Urinary bladder (tissue), 4 donors: Measurements from ENCODE around the gene NAT16. TPM values are rescaled to one million over a fixed set of nuclear protein-coding genes. Genes with fewer than 3 reads are reported as not detected.

Experiments used
- DNase-seq: peaks from one replicate; pipeline ENCODE4 v3.0.0-alpha.2; 2015; ENCODE audit errors: extremely low spot score
- H3K27ac ChIP-seq: one replicate; pipeline ENCODE4 v1.5.1; 2013; ENCODE audit warnings: low read depth, mild to moderate bottlenecking, moderate library complexity
- H3K36me3 ChIP-seq: one replicate; pipeline ENCODE4 v1.6.1; 2013; ENCODE audit warnings: mild to moderate bottlenecking, moderate library complexity; ENCODE audit not compliant: insufficient read depth
- H3K4me1 ChIP-seq: one replicate; pipeline ENCODE4 v1.6.1; 2013; ENCODE audit warnings: mild to moderate bottlenecking, moderate library complexity; ENCODE audit not compliant: insufficient read depth
- H3K4me3 ChIP-seq: one replicate; pipeline ENCODE4 v1.5.1; 2013; ENCODE audit warnings: low read depth, low read length
- WGBS: extraction: QIAGEN DNeasy Blood & Tissue Kit; methylation state at CpG from one replicate; pipeline ENCODE4 v1.1.7; 2013; 5-methylcytosine and 5-hydroxymethylcytosine counted together
- polyA plus RNA-seq: library from polyadenylated mRNA; stranded (reverse); fragments of 200-250 nt; gene quantifications from one replicate; pipeline ENCODE4 v1.2.3, GENCODE V29; 2013
- total RNA-seq: library from RNA; depleted of rRNA; stranded (reverse); fragments of >200 nt; gene quantifications from one replicate; pipeline ENCODE4 v1.2.3, GENCODE V29; 2014
- donor health status: healthy with polysubstance abuse.
- donor health status: healthy.

The NAT16 gene
- total RNA-seq (not detected), polyA plus RNA-seq (not detected)

DNA sequence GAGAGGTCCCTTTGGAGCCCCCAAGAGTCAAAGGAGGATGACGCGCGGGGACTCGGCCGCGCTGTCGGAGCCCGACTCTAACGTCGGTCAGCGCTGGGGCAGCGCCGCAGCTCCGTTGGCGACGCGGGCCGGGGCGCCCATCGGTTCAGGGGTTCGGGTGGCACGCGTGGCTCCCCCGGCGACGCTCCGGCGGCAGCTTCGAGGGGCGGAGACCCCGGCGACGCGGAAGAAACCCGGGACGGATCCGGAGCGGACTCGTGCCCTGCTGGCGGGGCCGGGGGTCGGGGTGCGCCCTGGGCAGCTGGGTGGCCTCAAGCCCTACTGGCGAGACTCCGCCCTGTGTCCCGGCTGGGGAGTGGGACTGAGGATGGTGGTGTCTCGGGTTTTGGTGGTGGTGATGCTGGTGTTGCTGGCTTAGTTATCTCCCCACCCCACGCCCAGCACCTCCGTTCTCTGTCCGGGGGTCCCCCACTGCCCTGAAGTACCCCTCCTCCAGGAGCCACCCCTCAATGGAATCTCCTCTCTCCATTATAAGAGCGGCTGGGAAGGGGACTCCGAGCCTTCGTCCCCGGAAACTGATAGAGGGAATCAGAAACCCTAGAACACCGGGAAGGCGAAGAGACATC, at the start of gene NAT16:
NAT16 (minus strand) TSS at position 164 of the 626 bp plus-strand sequence. CDS start 5,486 bp downstream, outside the sequence.
- DNase-seq = no peak
- WGBS = 2% methylated on average over 56 of the region's 56 CpGs
- Histone ChIP-seq H3K27ac (no peak within 1 kb of the TSS), H3K36me3 (no peaks in the 10 kb centered on the region), H3K4me3 (peak within 1 kb of the TSS; percentile 9), H3K4me1 (no peaks in the 10 kb centered on the region)

DNA sequence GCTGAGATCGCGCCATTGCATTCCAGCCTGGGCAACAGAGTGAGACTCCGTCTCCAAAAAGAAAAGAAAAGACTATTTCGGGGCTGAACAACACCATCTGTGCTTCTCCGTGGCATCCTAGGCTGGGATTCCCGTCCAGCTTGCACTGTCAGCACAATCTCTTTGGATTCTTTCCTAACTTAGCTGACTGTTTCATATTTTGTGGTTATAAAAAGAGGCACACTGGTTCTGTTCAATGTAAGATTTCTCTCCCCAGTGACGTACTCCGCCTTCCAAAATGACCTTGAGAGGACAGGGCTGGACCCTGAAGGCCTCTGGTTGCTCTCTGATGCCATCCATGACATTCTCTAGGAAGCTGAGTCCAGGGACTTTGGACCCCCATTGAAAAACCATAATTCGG, 46.6 kb upstream of the NAT16 start:
- Histone ChIP-seq H3K4me1 (no peaks in the 10 kb centered on the region), H3K36me3 (no peaks in the 10 kb centered on the region), H3K4me3 (no peak overlapping the region), H3K27ac (no peak overlapping the region)
- 77% methylated on average over 9 of the region's 9 CpGs for WGBS
- DNase-seq = no peak

DNA sequence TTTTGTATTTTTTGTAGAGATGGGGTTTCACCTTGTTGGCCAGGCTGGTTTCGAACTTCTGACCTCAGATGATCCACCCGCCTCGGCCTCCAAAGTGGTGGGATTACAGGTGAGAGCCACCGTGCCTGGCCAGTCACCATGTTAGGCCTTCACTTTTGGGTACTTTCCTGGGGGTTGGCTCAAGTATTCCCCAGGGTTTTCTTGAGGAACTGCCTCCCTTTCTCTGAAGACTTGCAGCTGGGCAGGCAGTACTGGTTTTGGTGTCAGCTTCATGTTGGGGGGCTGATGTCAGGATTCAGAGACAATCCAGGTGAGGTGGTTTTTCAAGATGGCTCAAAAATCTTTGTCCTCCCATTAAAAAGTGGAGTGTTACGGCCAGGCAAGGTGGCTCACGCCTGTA, 45.6 kb upstream of the NAT16 start:
- Histone ChIP-seq H3K36me3 (no peaks in the 10 kb centered on the region), H3K4me3 (no peak overlapping the region), H3K27ac (no peak overlapping the region), H3K4me1 (no peaks in the 10 kb centered on the region)
- no peak for DNase-seq
- WGBS = 96% methylated on average over 6 of the region's 6 CpGs

DNA sequence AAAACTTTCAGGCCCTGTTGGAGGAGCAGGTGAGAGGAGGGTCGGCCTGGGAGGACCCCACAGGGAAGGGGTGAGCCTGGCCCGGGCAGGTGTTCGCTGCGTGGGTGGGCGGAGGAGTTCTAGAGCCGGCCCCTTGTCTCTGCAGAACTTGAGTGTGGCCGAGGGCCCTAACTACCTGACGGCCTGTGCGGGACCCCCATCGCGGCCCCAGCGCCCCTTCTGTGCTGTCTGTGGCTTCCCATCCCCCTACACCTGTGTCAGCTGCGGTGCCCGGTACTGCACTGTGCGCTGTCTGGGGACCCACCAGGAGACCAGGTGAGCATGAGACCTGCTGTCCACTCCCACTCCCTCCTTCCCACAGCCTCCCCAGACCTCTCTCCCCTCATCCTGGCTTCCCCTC, 43.4 kb upstream of the NAT16 start:
- 95% methylated on average over 15 of the region's 15 CpGs for WGBS
- H3K36me3 ChIP-seq = no peaks in the 10 kb centered on the region
- no peak overlapping the region for H3K4me3 ChIP-seq
- H3K4me1 ChIP-seq = no peaks in the 10 kb centered on the region
- DNase-seq = no peak
- H3K27ac ChIP-seq = no peak overlapping the region

DNA sequence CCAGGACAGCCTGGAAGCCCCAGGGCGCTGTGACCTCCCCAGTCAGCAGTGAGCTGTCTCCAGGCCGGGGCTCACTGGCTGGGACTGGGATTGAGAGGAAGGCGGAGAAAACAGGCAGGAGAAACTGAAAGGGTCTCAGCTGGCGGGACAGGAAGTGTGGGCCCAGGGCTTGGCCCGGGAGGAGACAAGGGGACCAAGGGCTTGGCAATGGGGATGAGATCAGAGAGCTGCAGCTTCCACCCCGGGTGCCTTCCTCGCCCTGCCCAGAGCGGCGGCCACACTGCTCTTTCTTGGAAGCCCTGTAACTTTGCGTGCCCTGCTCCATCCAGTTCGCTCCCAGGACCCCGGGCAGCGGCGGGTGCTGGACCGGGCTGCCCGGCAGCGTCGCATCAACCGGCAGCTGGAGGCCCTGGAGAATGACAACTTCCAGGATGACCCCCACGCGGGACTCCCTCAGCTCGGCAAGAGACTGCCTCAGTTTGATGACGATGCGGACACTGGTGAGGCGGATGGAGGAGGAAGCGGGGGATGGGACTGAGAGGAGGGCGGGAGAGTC, 42.3 kb upstream of the NAT16 start:
- no peak for DNase-seq
- Histone ChIP-seq H3K36me3 (no peaks in the 10 kb centered on the region), H3K4me3 (no peak overlapping the region), H3K4me1 (no peaks in the 10 kb centered on the region), H3K27ac (no peak overlapping the region)
- 91% methylated on average over 27 of the region's 27 CpGs for WGBS

DNA sequence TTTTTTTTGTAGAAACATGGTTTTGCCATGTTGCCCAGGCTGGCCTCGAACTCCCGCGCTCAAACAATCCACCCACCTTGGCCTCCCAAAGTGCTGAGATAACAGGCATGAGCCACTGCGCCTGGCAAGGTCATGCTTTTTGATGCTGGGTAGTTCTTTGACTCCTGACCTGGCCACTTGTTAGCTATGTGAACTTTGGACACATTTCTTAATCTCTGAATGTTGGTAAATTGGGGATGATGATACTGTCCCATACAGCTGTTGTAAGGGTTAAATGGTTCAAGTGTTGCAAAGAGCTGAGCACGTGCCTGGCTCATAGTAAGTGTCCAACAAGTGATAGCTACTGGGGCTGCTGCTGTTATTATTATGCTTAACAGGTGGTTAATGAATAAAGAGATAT, 40.2 kb upstream of the NAT16 start:
- 83% methylated on average over 5 of the region's 5 CpGs for WGBS

DNA sequence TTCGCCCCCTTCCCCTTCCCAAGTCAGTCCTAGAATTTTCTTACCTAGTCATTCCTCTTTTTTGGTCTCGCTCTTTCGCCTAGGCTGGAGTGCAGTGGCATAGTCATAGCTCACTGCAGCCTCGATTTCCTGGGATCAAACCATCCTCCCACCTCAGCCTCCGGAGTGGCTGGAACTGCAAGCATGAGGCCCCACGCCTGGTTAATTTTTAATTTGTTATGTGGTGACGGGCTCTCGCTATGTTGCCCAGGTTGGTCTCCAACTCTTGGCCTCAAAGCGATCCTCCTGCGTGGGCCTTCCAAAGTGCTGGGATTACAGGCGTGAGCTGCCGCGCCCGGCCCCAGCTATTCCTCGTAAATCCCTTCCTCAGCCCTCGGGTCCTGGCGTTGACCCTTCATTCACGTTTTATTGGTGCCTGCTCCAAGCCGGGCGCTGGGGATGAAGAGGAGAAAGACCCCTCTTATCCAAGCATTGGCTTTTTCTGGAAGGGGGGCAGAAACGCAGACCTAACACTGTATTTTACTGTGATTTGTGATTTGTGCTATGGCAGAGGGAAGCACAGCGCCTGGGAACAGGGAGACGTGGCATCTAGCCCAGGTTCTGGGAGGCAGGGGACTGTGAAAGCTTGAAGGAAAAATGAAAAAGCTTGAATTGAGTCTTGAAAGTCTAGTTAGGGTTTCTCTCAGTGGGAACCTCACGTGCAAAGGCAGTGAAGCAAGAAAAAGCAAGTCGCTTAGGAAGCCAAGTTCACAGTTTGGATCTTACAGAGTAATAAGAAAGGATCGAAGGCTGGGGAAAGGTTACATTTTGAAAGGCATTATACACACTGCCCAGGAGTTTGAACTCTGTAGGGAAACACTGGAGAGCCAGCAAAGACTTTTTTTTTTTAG, 38.4 kb upstream of the NAT16 start:
- DNase-seq = no peak
- H3K4me1 ChIP-seq = peaks cover 2% of the 10 kb centered on the region

More for the DNA sequence above, 40.2 kb upstream of the NAT16 start:
- H3K27ac ChIP-seq = no peak overlapping the region
- H3K4me3 ChIP-seq = no peak overlapping the region
- H3K36me3 ChIP-seq = no peaks in the 10 kb centered on the region
- no peak for DNase-seq
- H3K4me1 ChIP-seq = peaks cover 2% of the 10 kb centered on the region

DNA sequence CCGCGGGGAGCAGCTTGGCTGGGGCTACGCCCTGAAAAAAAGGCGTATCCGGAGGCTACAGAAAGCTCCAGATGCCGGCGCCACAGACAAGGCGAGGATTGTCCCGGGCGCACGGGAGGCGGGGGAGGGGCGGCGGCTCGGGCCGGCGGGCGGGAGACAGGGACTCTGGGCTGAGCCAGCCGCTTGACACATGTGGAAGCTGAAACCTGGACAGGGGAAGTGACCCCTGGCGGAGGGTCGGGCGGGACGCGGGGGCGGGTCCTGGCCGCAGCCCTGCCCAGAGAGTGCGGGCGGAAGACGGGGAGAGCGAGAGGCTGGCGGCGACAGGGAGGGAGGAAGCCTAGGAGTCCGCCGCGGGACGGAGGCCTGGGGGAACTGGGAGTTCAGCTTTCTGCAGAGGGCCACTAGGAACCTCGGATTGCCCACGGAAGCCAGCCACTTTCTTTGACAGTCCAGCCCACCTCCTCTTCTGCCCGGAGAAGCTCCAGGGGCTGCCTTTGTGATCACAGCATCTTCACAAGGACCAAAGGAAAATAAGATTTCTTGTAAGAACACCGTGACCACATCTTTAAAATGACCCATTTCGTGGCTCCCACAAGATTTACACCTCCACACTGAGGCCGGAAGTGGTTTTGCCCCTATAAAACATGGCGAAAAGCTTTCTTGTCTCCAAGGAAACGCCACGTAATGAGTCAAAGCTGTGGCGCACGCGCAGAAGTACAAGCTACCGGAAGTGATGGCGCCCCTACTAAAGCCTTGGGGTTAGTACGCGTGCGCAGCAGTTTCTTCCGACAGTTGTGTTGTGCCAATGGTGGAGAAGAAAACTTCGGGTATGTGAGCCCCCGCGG, 37.5 kb upstream of the NAT16 start, which contains the start of the genes PLOD3 and ZNHIT1:
PLOD3 (minus strand) TSS at position 194 of the 848 bp plus-strand sequence. CDS start 307 bp downstream, outside the sequence.
ZNHIT1 (plus strand) TSS at position 778 of the 848 bp plus-strand sequence; CDS start at position 809, 31 bp downstream.
- 1% methylated on average over 57 of the region's 57 CpGs for WGBS
- peak; percentile 98 for DNase-seq
- H3K36me3 ChIP-seq = no peaks in the 10 kb centered on the region
- peak within 1 kb of the TSS; percentile 65 for H3K27ac ChIP-seq
- H3K4me1 ChIP-seq = peaks cover 2% of the 10 kb centered on the region
- H3K4me3 ChIP-seq = peak within 1 kb of the TSS; percentile 84

More for the DNA sequence above, 38.4 kb upstream of the NAT16 start:
- Histone ChIP-seq H3K36me3 (no peaks in the 10 kb centered on the region), H3K27ac (no peak overlapping the region), H3K4me3 (peak overlapping the region; percentile 84)
- WGBS = 6% methylated on average over 26 of the region's 26 CpGs

DNA sequence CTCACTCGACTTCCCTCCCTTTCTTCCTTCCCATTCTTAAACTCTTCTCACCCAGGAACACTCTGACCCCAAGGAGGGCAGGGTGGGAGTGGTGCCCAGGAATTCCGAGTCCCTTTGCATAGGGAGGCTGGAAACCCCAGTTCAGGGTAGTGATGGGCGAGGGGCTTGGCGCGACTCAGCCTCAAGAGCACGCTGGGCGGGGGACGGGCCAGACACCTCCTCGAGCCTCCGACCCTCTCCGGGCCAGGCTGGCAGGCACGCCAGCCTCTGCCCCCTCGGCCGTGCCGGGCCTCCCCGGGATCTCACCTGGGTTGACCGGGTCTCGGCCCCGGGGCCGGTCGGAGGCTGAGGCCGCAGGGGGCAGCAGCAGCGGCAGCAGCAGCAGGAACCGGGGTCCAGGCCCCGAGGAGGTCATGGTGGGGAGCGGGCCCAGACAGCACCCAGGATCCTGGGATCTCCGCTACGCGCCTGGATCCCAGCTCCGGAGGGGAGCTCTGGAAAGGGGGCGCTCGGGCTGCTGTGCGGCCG, 36.8 kb upstream of the NAT16 start:
- Histone ChIP-seq H3K27ac (no peak overlapping the region), H3K4me3 (peak overlapping the region; percentile 84), H3K4me1 (peaks cover 2% of the 10 kb centered on the region), H3K36me3 (no peaks in the 10 kb centered on the region)
- under 1% methylated on average over 34 of the region's 34 CpGs for WGBS
- DNase-seq = no peak

DNA sequence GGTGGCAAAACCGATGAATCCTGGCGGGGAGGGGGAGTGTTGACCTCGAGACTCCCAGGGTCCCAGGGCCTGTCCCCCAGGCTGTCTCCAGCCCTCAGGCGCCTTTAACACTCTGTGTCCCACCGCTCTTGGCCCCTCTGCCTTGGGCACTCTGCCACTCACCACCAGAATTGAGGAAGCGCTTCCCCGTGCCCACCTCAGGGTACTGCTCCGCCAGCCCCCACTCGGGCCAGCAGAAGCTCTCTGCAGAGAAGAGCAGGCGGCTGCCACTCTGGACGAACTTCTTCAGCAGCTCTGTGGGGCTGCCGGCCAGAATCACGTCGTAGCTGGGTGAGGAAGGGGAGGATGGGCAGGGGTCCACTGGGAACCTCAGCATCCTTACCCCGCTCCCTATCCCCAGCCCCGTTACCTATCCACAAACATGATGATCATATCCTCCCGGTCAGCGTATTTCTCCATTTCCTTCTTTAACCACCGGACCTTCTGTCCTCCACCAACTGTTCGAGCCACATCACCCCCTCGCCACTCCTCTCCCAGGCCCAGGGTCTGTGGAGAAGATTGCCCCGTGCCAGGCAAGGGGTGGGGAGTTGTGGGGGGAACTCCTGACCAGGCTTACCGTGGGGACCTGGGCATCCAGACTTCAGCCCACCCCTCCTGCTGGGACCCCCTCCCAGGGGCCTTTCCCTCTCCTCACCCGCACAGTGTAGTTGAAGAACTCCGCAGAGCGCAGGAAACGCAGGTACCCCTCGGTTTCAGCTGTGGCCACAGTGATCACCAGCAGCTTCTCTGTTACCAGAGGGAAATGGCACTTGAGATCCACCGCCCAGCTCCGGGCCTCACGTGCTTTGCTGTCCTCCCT, 36.1 kb upstream of the NAT16 start:
- no peak for DNase-seq
- Histone ChIP-seq H3K27ac (no peak overlapping the region), H3K4me3 (peak overlapping the region; percentile 84), H3K4me1 (peaks cover 2% of the 10 kb centered on the region), H3K36me3 (no peaks in the 10 kb centered on the region)
- 59% methylated on average over 31 of the region's 31 CpGs for WGBS

DNA sequence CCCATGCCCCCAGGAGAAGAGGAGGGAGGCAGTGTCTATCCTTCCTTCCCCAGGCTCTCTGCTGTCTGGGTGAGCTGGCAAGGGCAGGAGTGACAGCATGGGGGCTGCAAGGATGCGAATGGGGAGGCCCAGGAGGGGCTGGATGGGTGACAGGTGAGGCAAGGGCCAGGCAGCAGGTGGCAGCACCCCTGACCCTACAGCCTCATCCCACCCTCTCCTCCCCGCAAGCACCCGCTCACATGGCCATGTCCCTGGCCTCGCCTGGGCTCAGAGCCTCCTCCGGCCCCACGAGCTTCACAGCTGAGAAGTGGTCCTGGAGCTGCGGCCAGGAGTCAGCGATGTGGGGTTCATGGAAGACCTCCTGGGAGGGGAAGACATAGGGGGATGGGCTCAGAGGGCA, 31.9 kb upstream of the NAT16 start:
- peaks cover 2% of the 10 kb centered on the region for H3K4me1 ChIP-seq
- WGBS = 89% methylated on average over 8 of the region's 8 CpGs
- H3K36me3 ChIP-seq = no peaks in the 10 kb centered on the region
- no peak overlapping the region for H3K27ac ChIP-seq
- H3K4me3 ChIP-seq = no peak overlapping the region
- DNase-seq = no peak

DNA sequence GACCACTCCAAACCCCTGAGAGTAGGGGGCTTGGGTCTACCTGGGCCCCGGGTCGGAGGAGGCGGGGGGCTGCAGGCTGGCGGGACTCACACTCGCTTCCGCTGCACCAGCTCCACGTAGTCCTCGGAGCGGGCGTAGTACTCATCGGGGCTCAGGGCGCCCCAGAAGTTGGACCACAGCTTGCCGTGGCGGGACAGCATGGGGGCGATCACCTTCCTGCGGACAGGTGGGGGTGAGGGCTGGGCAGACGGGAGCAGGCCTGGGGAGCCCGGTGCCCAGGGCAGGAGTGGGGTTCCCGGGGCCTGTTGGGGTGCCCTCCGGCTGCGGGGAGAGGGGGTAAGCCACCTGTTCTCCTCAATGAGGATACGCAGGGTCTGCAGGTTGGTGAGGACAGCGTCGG, 31.4 kb upstream of the NAT16 start:
- no peak for DNase-seq
- 96% methylated on average over 24 of the region's 24 CpGs for WGBS
- Histone ChIP-seq H3K4me3 (no peak overlapping the region), H3K4me1 (peaks cover 2% of the 10 kb centered on the region), H3K27ac (no peak overlapping the region), H3K36me3 (no peaks in the 10 kb centered on the region)
